Neural cell (in vitro differentiated cells): ENCODE measurements around the gene ISCU. TPM values are rescaled to one million over a fixed set of nuclear protein-coding genes. Genes with fewer than 3 reads are reported as not detected.

Experiments
- H2AFZ ChIP-seq: fragments of 200-600, 300-800 bp; sonication (generic), shearing (Covaris generic); 2 replicates; pipeline ENCODE4 v1.6.0; 2014; ENCODE audit warnings: low read depth, mild to moderate bottlenecking, antibody characterized with exemption, low read length, moderate library complexity
- H3F3A ChIP-seq: fragments of 200-600 bp; shearing (Covaris generic); 2 replicates; pipeline ENCODE4 v1.6.1; 2016; ENCODE audit warnings: mild to moderate bottlenecking, moderate library complexity, mixed read lengths, antibody characterized with exemption, low read length; ENCODE audit not compliant: insufficient read depth, poor library complexity, severe bottlenecking
- H3K27ac ChIP-seq: fragments of 200-600, 300-800 bp; sonication (generic), shearing (Covaris generic); 2 replicates; pipeline ENCODE4 v1.5.1; 2014; ENCODE audit warnings: mild to moderate bottlenecking, low read length, moderate library complexity
- H3K27me3 ChIP-seq: fragments of 300-800, 200-600 bp; sonication (generic), shearing (Covaris generic); 2 replicates; pipeline ENCODE4 v1.6.0; 2014; ENCODE audit warnings: mild to moderate bottlenecking, low read depth, low read length, moderate library complexity; ENCODE audit not compliant: insufficient read depth
- H3K36me3 ChIP-seq: fragments of 300-800, 200-600 bp; sonication (generic), shearing (Covaris generic); 2 replicates; pipeline ENCODE4 v1.5.1; 2014; ENCODE audit warnings: mild to moderate bottlenecking, antibody characterized with exemption, low read length, moderate library complexity; ENCODE audit not compliant: insufficient read depth
- H3K4me2 ChIP-seq: fragments of 300-800, 200-600 bp; sonication (generic), shearing (Covaris generic); 2 replicates; pipeline ENCODE4 v1.6.0; 2014; ENCODE audit warnings: mild to moderate bottlenecking, low read length
- H3K4me3 ChIP-seq: fragments of 300-800, 200-600 bp; sonication (generic), shearing (Covaris generic); 2 replicates; pipeline ENCODE4 v1.5.1; 2014; ENCODE audit warnings: mild to moderate bottlenecking, low read length, moderate library complexity
- H3K79me2 ChIP-seq: fragments of 200-600 bp; shearing (Covaris generic); replicated peaks from 2 replicates; pipeline ENCODE4 v1.6.0; 2014; ENCODE audit warnings: mild to moderate bottlenecking, low read length, moderate library complexity; ENCODE audit not compliant: insufficient read depth
- H3K9ac ChIP-seq: fragments of 300-800, 200-600 bp; sonication (generic), shearing (Covaris generic); 2 replicates; pipeline ENCODE4 v1.6.1; 2016; ENCODE audit warnings: mild to moderate bottlenecking, low read length, mixed read lengths
- H3K9me2 ChIP-seq: fragments of 200-600 bp; shearing (Covaris generic); 2 replicates; pipeline ENCODE4 v1.6.1; 2016; ENCODE audit warnings: mild to moderate bottlenecking, low read length, mixed read lengths; ENCODE audit not compliant: insufficient read depth
- H3K9me3 ChIP-seq: fragments of 200-600, 300-800 bp; sonication (generic), shearing (Covaris generic); 2 replicates; pipeline ENCODE4 v1.6.1; 2016; ENCODE audit warnings: mild to moderate bottlenecking, mixed run types, low read length, moderate library complexity, mixed read lengths
- H4K20me1 ChIP-seq: fragments of 200-600 bp; shearing (Covaris generic); 2 replicates; pipeline ENCODE4 v1.6.1; 2016; ENCODE audit warnings: mild to moderate bottlenecking, mixed run types; ENCODE audit not compliant: insufficient read depth
- CTCF ChIP-seq: fragments of 450-650 bp; IDR thresholded peaks from 2 replicates; pipeline ENCODE4 v1.5.1; 2014; ENCODE audit warnings: antibody characterized with exemption, mild to moderate bottlenecking, moderate library complexity; ENCODE audit not compliant: poor library complexity, severe bottlenecking
- EP300 ChIP-seq: fragments of 450-650 bp; conservative IDR thresholded peaks from 2 replicates; pipeline ENCODE4 v1.6.1; 2014; ENCODE audit warnings: antibody characterized with exemption, mild to moderate bottlenecking, moderate library complexity; ENCODE audit not compliant: poor library complexity, severe bottlenecking
- EZH2 ChIP-seq: fragments of 200-600, 300-800 bp; shearing (Covaris generic), sonication (generic); IDR thresholded peaks from 2 replicates; pipeline ENCODE4 v1.6.1; 2014; ENCODE audit warnings: antibody characterized with exemption, low read length, borderline replicate concordance, mild to moderate bottlenecking; ENCODE audit not compliant: insufficient read depth, poor library complexity, severe bottlenecking
- MXI1 ChIP-seq: fragments of 450-650 bp; conservative IDR thresholded peaks from 2 replicates; pipeline ENCODE4 v1.6.1; 2014; ENCODE audit warnings: antibody characterized with exemption, mild to moderate bottlenecking; ENCODE audit not compliant: poor library complexity, severe bottlenecking
- POLR2AphosphoS5 ChIP-seq: IDR thresholded peaks from 2 replicates; pipeline ENCODE4 v1.6.1; 2012
- RAD21 ChIP-seq: fragments of 450-650 bp; conservative IDR thresholded peaks from 2 replicates; pipeline ENCODE4 v1.6.1; 2014; ENCODE audit warnings: antibody characterized with exemption, mild to moderate bottlenecking, moderate library complexity
- REST ChIP-seq: IDR thresholded peaks from 2 replicates; pipeline ENCODE4 v1.6.1; 2012; ENCODE audit warnings: borderline replicate concordance
- SMC3 ChIP-seq: fragments of 450-650 bp; conservative IDR thresholded peaks from 2 replicates; pipeline ENCODE4 v1.6.1; 2014; ENCODE audit warnings: antibody characterized with exemption, mild to moderate bottlenecking, moderate library complexity; ENCODE audit not compliant: poor library complexity
- TAF1 ChIP-seq: IDR thresholded peaks from 2 replicates; pipeline ENCODE4 v1.6.1; 2012; ENCODE audit warnings: low read depth
- polyA plus RNA-seq: library from polyadenylated mRNA; depleted of rRNA; stranded (reverse); fragments of >200 nt; gene quantifications from 2 replicates; pipeline ENCODE4 v1.2.3, GENCODE V29; 2014

Gene ISCU
- polyA plus RNA-seq, 1 donor from 2014 or later: 164 TPM

GRCh38 chr12:108591267-108591980 is 29.0 kb downstream of the ISCU start:
- Histone ChIP-seq H3K4me3 (no peak overlapping the region), H3K9me2 (no peaks in the 10 kb centered on the region), H3K36me3 (no peaks in the 10 kb centered on the region), H4K20me1 (no peaks in the 10 kb centered on the region), H3K27me3 (no peaks in the 10 kb centered on the region), H3K9me3 (no peaks in the 10 kb centered on the region), H3K4me2 (no peak overlapping the region), H3K27ac (no peak overlapping the region), H3K9ac (no peak overlapping the region), H3F3A (no peaks in the 10 kb centered on the region), H2AFZ (no peak overlapping the region), H3K79me2 (no peaks in the 10 kb centered on the region)
- TF ChIP-seq REST: no peak
- no peak for TF ChIP-seq RAD21
- TF ChIP-seq SMC3: no peak
- no peak for TF ChIP-seq CTCF
- TF ChIP-seq MXI1: no peak
- no peak for TF ChIP-seq POLR2AphosphoS5
- TF ChIP-seq EP300: no peak
- TF ChIP-seq EZH2: no peak
- no peak for TF ChIP-seq TAF1

- no peak overlapping the region for H3K9ac ChIP-seq
- H2AFZ ChIP-seq: no peak overlapping the region
- H3F3A ChIP-seq: no peaks in the 10 kb centered on the region
- TF ChIP-seq RAD21 (no peak), SMC3 (no peak), EZH2 (no peak), CTCF (no peak), POLR2AphosphoS5 (no peak), EP300 (no peak), MXI1 (no peak), REST (no peak)
- no peak overlapping the region for H3K4me2 ChIP-seq
- H3K9me3 ChIP-seq: no peaks in the 10 kb centered on the region
- H3K27ac ChIP-seq: no peak overlapping the region
- no peaks in the 10 kb centered on the region for H3K36me3 ChIP-seq
- H4K20me1 ChIP-seq: no peaks in the 10 kb centered on the region
- H3K79me2 ChIP-seq: no peaks in the 10 kb centered on the region
- no peak overlapping the region for H3K4me3 ChIP-seq
- H3K9me2 ChIP-seq: no peaks in the 10 kb centered on the region
- no peaks in the 10 kb centered on the region for H3K27me3 ChIP-seq
Measured at GRCh38 chr12:108592033-108592909, 29.9 kb downstream of the ISCU start.
